OCI-LY3 (cell line): Measurements from ENCODE around the gene CMIP.

ENCODE experiments used
- H2AFZ ChIP-seq: fragments of 200-600, 300-600 bp; shearing (Covaris generic); 2 replicates; pipeline ENCODE4 v1.6.0; 2014; ENCODE audit warnings: antibody characterized with exemption, low read depth, low read length
- H3K27ac ChIP-seq: fragments of 200-600, 300-600 bp; sonication (generic); 2 replicates; pipeline ENCODE4 v1.5.1; 2014; ENCODE audit warnings: mild to moderate bottlenecking, low read length, moderate library complexity, mixed read lengths
- H3K27me3 ChIP-seq: fragments of 200-600, 300-600 bp; sonication (generic); 2 replicates; pipeline ENCODE4 v1.6.1; 2014; ENCODE audit warnings: low read depth, low read length, mixed read lengths
- H3K36me3 ChIP-seq: fragments of 200-600, 300-600 bp; sonication (generic); replicated peaks from 2 replicates; pipeline ENCODE3; 2014; ENCODE audit warnings: low read depth, low read length, mixed read lengths
- H3K4me1 ChIP-seq: fragments of 300-600, 200-600 bp; sonication (generic); 2 replicates; pipeline ENCODE4 v1.6.1; 2014; ENCODE audit warnings: low read length, mixed read lengths
- H3K4me2 ChIP-seq: fragments of 200-600, 300-600 bp; sonication (generic); 2 replicates; pipeline ENCODE4 v1.6.1; 2014; ENCODE audit warnings: low read length, mixed read lengths
- H3K4me3 ChIP-seq: fragments of 300-600, 200-600 bp; sonication (generic); 2 replicates; pipeline ENCODE4 v1.5.1; 2014; ENCODE audit warnings: antibody characterized with exemption, mild to moderate bottlenecking, low read length, moderate library complexity
- H3K79me2 ChIP-seq: fragments of 300-600, 200-600 bp; shearing (Covaris generic); 2 replicates; pipeline ENCODE4 v1.6.1; 2014; ENCODE audit warnings: mild to moderate bottlenecking, low read length, mixed read lengths
- H3K9ac ChIP-seq: fragments of 300-600, 200-600 bp; shearing (Covaris generic); 2 replicates; pipeline ENCODE4 v1.6.0; 2014; ENCODE audit warnings: mild to moderate bottlenecking, low read length, moderate library complexity
- H3K9me3 ChIP-seq: fragments of 200-600, 300-600 bp; shearing (Covaris generic); 2 replicates; pipeline ENCODE4 v1.6.1; 2014; ENCODE audit warnings: low read length, mixed read lengths; ENCODE audit not compliant: insufficient read depth
- H4K20me1 ChIP-seq: fragments of 200-600, 300-600 bp; sonication (generic); 2 replicates; pipeline ENCODE4 v1.6.1; 2016; ENCODE audit warnings: low read length, mixed read lengths; ENCODE audit not compliant: insufficient read depth
- EZH2phosphoT487 ChIP-seq: fragments of 200-600 bp; shearing (Covaris generic); IDR thresholded peaks from 2 replicates; pipeline ENCODE4 v1.6.1; 2018; ENCODE audit warnings: antibody characterized with exemption, mixed run types, low read depth
- TF ChIP-seq, protein P1 (sequence below): fragments of 200-600, 300-600 bp; sonication (generic); IDR thresholded peaks from 2 replicates; pipeline ENCODE4 v1.5.1; 2014; ENCODE audit warnings: antibody characterized with exemption, low read length, low read depth

CMIP gene

DNA sequence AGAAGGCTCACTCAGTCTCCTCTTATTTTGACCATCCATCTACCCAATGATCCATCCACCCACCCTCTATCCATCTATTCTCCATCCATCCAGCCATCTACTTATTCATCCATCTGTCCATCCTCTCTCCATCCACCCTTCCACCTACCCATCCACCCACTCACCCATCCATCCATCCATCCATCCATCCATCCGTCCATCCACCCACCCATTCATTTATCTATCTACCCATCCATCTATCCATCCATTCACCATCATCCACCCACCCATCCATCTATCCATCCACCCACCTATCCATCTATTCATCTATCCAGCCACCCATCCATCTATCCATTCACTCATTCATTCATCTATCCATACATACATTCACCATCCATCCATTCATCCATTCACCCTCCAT, 288.7 kb downstream of the CMIP start:
- no peak for TF ChIP-seq EZH2phosphoT487
- TF ChIP-seq, protein P1, sequence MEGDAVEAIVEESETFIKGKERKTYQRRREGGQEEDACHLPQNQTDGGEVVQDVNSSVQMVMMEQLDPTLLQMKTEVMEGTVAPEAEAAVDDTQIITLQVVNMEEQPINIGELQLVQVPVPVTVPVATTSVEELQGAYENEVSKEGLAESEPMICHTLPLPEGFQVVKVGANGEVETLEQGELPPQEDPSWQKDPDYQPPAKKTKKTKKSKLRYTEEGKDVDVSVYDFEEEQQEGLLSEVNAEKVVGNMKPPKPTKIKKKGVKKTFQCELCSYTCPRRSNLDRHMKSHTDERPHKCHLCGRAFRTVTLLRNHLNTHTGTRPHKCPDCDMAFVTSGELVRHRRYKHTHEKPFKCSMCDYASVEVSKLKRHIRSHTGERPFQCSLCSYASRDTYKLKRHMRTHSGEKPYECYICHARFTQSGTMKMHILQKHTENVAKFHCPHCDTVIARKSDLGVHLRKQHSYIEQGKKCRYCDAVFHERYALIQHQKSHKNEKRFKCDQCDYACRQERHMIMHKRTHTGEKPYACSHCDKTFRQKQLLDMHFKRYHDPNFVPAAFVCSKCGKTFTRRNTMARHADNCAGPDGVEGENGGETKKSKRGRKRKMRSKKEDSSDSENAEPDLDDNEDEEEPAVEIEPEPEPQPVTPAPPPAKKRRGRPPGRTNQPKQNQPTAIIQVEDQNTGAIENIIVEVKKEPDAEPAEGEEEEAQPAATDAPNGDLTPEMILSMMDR = no peak
- Histone ChIP-seq H3K9me3 (no peaks in the 10 kb centered on the region), H3K36me3 (no peaks in the 10 kb centered on the region), H3K4me1 (peaks cover 45% of the 10 kb centered on the region), H3K4me2 (no peak overlapping the region), H3K79me2 (no peaks in the 10 kb centered on the region), H2AFZ (no peak overlapping the region), H3K9ac (no peak overlapping the region), H3K4me3 (no peak overlapping the region), H4K20me1 (no peaks in the 10 kb centered on the region), H3K27me3 (no peaks in the 10 kb centered on the region), H3K27ac (no peak overlapping the region)

DNA sequence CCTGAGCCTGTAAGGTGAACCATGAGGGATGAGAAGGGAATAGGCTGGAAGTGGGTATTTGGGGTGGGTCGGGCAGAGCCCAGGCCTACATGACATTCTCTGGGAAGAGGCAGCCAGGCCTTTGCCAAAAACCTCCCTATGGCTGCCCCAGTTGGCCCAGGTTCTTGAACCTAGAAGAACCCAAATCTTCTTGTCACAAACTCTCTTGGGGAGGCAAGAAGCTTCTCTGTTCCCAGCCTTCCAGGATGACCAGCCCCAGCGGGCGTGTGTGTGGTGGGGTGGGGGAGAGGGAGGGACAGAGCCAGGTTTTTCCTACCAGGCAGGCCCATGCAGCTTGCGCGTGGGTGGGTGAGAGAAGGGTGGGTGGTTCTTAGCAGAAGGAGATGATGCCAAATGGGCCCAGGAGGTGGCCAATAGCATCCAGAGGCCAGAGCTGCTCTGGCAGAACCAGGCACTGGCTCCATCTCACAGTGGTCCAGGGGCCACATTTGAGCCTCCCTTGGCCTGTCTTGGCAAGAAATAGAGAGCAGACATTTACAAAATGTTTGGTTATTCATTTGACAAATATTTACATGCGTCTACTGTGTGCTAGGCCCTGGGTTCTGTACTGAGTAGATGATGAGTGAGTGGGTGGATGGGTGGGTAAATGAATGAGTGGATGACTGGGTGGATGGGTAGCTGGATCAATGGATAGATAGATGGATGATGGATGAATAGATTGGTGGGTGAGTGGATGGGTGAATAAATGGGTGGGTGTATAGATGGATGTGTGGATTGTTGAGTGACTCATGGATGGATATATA, 290.2 kb downstream of the CMIP start:
- H3K79me2 ChIP-seq = peaks cover 7% of the 10 kb centered on the region; the same call in 1 of the 2 replicates
- no peak overlapping the region for H3K9ac ChIP-seq
- H3K9me3 ChIP-seq = no peaks in the 10 kb centered on the region
- peaks cover 47% of the 10 kb centered on the region for H3K4me1 ChIP-seq
- H3K27me3 ChIP-seq = no peaks in the 10 kb centered on the region
- no peak overlapping the region for H3K27ac ChIP-seq
- H2AFZ ChIP-seq = no peak overlapping the region
- no peaks in the 10 kb centered on the region for H4K20me1 ChIP-seq
- no peak overlapping the region for H3K4me3 ChIP-seq
- H3K36me3 ChIP-seq = no peaks in the 10 kb centered on the region
- no peak for TF ChIP-seq EZH2phosphoT487
- TF ChIP-seq, protein P1 = no peak
- no peak overlapping the region for H3K4me2 ChIP-seq

DNA sequence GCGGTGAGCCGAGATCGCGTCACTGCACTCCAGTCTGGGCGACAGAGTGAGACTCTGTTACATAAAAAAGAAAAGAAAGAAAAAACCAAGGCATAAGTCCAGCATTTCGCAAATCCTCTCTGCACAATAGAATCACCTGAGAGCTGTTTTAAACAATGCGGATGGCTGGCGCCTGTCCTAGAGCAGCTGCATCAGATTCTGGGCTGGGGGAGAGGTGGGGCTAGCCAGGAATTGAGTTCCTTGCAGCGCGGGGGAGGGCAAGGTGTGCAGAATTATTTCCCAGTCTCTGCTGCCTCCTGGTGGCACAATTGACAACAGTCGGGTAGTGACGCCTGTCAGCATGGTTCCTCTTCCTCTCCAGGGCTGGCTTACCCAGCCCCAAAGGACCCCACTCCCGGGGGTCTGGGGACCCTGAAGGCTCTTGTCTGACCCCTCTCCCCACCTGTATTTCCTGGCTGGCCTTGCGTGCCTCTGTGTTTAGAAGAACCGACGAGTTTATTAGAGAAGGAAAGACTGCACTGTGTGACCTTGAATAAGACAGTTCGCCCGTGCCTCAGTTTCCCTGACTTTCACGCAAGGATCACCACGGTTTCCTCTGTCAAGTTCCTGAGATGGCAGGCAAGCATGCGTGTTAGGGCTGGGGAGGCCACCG, 293.4 kb downstream of the CMIP start:
- peak overlapping the region; percentile 86; the same call in 1 of the 2 replicates for H2AFZ ChIP-seq
- H3K9ac ChIP-seq = peak overlapping the region; percentile 73
- no peaks in the 10 kb centered on the region for H3K9me3 ChIP-seq
- peak overlapping the region; percentile 99 for H3K4me2 ChIP-seq
- H3K4me3 ChIP-seq = peak overlapping the region; percentile 78
- H3K4me1 ChIP-seq = peaks cover 51% of the 10 kb centered on the region
- no peaks in the 10 kb centered on the region for H3K36me3 ChIP-seq
- H3K27me3 ChIP-seq = no peaks in the 10 kb centered on the region
- peak overlapping the region; percentile 97 for H3K27ac ChIP-seq
- TF ChIP-seq EZH2phosphoT487 = no peak
- TF ChIP-seq, protein P1 = peak; percentile 86
- peaks cover 15% of the 10 kb centered on the region for H3K79me2 ChIP-seq
- no peaks in the 10 kb centered on the region for H4K20me1 ChIP-seq

DNA sequence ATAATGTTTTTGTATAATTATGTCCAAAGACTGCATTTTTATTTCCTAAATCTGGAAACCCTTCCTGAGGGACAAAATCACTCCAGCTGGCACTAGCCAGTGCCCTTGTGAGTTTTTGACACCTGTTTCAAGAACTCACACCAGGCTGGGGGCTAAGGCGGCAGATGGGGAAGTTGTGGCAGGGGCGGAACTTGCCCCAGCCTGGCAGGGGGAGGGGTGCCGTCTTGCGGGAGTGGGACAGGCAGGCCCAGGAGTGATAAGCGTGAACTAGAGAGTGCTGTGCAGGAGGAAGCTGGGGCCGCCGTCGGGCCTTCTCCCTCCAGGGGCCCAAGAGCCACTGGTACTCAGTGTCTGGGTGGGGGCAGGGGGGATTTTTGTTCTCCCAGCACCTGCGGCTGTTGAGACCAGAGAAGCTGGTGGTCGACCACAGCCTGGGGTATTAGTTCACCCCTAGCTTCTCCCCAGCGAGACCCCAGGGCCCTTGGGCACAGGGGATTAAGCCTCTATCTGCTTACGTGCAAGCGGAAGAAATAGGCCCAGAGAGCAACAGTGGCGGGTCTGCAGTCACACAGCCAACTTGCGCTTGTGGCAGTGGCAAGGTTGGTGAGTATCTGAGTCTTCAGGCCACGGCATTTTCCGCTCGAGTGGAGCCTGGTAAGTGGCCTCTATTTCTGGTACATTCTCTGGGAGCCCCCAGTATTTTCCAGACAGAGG, 294.3 kb downstream of the CMIP start:
- Histone ChIP-seq H3K9ac (peak overlapping the region; percentile 73), H3K9me3 (no peaks in the 10 kb centered on the region), H3K4me1 (peaks cover 51% of the 10 kb centered on the region), H3K27ac (peak overlapping the region; percentile 97), H3K4me2 (peak overlapping the region; percentile 99), H3K79me2 (peaks cover 15% of the 10 kb centered on the region), H3K36me3 (no peaks in the 10 kb centered on the region), H3K4me3 (peak overlapping the region; percentile 78), H2AFZ (peak overlapping the region; percentile 80; the same call in 1 of the 2 replicates), H4K20me1 (no peaks in the 10 kb centered on the region), H3K27me3 (no peaks in the 10 kb centered on the region)
- no peak for TF ChIP-seq EZH2phosphoT487
- TF ChIP-seq, protein P1 = no peak
